Measurements from ENCODE around the gene UPK3BL1.
"Not testable (repeated sequence)": the region's sequence is repeated elsewhere in the genome, so short reads cannot be mapped to it uniquely, and the experiment has no call there.

Gene UPK3BL1

GRCh38 chr7:102627271-102627904 lies 15.2 kb downstream of the UPK3BL1 start:
- not testable (repeated sequence) for H3K27ac ChIP-seq

- not testable (repeated sequence) for H3K27ac ChIP-seq
Measured at GRCh38 chr7:102618122-102618521, 24.5 kb downstream of the UPK3BL1 start.

GRCh38 chr7:102616507-102617125 lies 26.0 kb downstream of the UPK3BL1 start, which contains the start of gene RASA4:
Gene RASA4 (minus strand): TSS chr7:102616756. CDS start chr7:102616689, 67 bp downstream.
- H3K27ac ChIP-seq, result not testable (repeated sequence)

- H3K27ac ChIP-seq, result not testable (repeated sequence)
Measured at GRCh38 chr7:102615930-102616329, 26.7 kb downstream of the UPK3BL1 start.

DNA sequence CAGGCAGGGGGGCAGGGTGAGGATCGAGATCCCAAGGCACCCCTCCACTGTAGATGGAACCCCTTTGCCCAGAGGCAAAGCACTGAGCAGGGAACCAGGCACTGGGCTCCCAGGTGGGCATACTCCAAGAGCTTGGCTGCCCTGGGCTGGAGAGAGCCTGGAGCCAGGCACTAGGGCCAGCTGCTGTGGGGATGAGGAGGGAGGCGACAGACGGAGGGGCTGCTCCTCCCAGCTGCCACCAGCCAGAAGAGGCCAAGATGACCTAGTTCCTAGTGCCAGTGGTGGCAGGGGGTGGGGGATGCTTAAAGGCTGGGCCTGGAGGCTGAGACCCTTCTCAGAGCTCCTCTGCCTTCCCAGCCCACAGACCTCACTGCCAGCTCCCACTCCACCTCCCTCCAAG lies 27.7 kb downstream of the UPK3BL1 start:
- not testable (repeated sequence) for H3K27ac ChIP-seq

GRCh38 chr7:102614346-102614697 lies 28.3 kb downstream of the UPK3BL1 start:
- not testable (repeated sequence) for H3K27ac ChIP-seq

GRCh38 chr7:102613575-102614345 lies 28.8 kb downstream of the UPK3BL1 start:
- H3K27ac ChIP-seq, result not testable (repeated sequence)

DNA sequence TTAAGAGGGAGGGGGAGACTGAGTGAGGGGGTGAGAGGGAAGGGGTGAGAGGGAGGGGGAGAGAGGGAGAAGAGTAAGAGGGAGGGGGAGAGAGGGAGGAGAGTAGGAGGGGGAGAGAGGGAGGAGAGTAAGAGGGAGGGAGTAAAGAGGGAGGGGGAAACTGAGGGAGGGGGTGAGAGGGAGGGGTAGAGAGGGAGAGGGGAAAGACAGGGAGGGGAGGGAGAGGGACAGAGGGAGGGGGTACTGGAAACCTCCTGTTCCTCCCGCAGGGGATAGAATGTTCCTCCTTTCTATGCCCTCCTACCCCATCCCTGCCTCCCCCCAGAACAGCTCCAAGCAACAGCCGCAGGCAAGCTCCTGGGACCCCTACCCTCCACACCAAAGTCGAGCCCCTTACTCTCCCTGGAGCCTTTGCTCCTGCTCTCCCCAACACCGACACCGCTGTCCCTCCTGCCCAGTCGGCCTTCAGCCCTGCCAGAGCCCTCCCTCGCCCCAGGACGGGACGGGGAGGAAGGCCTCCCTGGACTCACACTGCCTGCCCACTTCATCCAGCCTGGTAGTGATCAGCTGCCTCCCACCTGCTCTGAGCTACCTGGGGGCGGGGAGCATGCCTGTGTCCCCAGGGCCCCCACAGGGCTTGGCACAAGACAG lies 30.8 kb downstream of the UPK3BL1 start:
- not testable (repeated sequence) for H3K27ac ChIP-seq

DNA sequence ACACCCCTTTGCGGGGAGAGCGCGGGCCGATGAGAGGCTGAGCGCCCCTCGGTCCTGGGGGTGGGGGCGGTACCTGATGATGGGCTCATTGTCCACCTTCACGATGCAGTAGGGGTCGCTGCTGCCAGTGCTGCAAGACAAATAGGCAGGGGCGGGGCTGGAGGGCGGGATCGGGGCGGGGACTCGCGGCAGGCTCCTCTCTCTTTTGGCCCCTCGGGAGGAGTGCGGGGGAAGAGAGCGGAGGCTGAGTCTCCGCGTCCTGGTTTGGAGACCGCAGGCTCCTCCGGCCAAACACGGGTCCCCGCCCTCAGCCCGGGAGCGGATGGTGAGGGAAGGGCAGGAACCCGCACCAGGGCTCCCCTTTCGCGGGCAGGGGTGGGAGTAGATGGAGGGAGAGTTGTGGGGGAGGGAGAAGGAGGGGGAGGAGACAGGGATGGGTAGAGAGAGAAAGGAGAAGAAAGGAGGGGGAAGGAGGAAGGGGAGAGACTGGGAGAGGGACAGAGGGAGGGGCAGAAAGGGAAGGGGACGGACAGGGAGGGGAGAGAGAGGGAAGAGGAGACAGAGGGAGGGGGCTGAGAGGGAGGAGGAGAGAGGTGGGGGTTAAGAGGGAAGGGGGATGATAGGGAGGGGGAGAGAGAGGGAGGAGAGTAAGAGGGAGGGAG lies 31.4 kb downstream of the UPK3BL1 start:
- not testable (repeated sequence) for H3K27ac ChIP-seq

DNA sequence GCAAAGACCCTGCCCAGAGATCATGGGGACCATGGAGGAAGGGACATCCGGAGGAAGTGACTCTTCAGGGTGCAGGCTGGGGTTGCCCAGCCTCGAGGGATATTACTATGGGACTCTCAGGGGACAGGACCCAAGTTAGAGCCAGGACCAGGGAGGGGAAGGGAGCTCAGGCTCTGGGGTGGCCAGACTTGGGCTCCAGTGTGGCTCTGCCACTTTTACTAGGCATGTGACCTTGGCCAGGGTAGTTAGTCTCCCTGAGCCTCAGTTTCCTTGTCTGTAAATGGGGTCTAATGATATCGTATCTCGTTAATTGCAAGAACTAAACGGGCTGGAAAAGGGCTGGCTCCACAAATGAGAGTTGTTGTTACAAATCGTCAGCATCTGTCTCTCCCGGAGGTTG lies 32.1 kb downstream of the UPK3BL1 start:
- not testable (repeated sequence) for H3K27ac ChIP-seq

DNA sequence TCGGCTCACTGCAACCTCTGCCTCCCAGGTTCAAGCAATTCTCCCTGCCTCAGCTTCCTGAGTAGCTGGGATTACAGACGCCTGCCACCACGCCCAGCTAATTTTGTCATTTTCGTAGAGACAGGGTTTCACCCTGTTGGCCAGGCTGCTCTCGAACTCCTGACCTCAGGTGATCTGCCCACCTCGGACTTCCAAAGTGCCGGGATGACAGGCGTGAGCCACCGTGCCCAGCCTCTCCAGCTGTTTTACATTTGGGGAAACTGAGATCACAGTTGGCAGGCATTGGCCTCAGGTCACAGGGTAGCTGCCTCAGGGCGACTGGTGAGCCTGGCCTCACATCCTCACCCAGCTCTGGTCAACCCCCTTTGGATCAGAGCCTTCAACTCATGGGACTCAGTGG lies 32.9 kb downstream of the UPK3BL1 start:
- H3K27ac ChIP-seq, result not testable (repeated sequence)

GRCh38 chr7:102606848-102607247 lies 35.7 kb downstream of the UPK3BL1 start:
- H3K27ac ChIP-seq, result not testable (repeated sequence)

DNA sequence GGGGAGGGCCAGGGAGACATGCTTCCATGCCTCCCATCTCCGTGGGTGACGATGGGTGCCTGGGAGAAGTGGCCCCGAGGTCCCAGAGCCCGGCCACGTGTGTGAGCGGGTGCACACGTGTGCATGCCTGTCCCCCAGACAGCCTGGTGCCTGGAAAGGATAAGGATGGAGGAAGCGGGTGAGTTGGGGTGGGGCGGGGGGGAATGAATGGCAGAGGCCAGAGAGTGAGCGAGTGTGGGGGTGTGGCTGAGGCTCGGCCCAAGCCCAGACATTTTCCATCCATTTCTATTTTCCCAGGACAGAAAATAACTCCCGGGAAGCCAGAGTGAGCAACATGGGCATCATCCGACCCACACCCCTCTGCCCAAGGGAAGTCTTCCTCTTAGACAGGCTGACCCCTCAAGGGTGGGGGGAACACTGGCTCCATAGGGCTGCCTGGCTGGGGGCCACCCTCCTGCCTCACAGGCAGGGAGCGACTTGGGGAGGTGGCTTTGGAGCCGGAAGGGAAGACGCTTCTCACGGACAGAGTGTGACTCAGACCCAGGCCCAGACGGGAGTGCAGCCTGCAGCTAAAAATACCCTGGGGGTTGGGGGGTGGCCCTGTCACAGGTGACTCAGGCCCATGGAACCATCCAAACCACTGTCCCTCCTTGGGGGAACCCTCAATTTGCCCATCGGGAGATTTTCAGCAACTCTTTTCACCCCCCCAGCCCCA lies 38.0 kb downstream of the UPK3BL1 start:
- H3K27ac ChIP-seq, result not testable (repeated sequence)

- not testable (repeated sequence) for H3K27ac ChIP-seq
Measured at GRCh38 chr7:102602317-102602716, 40.3 kb downstream of the UPK3BL1 start.

DNA sequence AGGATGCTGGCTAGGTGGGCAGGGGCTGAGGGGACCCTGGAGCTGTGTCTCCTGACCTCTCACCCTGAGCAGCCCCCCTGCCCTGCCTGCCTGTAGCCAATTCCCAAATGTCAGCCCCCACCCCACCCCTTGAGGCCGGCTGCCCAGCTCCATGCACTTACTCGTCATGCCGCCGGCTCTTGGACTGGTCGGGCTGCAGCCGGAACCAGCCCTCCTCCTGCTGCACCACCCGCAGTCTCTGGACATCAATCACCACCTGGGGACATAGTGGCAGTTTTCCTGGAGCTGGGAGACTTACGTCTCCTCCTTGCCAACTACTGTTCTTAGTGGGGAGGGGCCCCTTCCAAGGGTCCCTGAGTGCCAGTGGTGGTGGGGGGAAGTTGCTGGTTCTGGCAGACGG lies 42.9 kb downstream of the UPK3BL1 start:
- not testable (repeated sequence) for H3K27ac ChIP-seq

DNA sequence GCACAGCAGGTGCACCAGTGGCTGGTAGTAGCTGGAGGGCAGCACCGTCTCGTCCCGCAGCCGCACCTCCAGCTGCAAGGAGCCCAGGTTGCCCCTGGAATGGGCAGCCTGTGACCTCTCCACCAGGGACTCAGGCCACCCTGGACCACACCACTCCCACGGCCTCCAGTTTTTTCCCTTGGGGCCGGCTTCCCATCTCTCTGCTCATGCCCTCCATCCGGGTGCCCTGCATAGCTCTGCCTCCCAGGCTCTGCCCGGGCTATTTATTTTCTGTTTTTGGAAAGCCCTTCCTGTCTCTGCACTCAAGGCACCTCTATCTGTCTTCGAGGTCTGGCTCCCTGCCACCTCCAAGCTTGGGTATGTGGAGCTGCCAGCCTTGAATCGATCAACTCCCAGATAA lies 46.6 kb downstream of the UPK3BL1 start:
- not testable (repeated sequence) for H3K27ac ChIP-seq

DNA sequence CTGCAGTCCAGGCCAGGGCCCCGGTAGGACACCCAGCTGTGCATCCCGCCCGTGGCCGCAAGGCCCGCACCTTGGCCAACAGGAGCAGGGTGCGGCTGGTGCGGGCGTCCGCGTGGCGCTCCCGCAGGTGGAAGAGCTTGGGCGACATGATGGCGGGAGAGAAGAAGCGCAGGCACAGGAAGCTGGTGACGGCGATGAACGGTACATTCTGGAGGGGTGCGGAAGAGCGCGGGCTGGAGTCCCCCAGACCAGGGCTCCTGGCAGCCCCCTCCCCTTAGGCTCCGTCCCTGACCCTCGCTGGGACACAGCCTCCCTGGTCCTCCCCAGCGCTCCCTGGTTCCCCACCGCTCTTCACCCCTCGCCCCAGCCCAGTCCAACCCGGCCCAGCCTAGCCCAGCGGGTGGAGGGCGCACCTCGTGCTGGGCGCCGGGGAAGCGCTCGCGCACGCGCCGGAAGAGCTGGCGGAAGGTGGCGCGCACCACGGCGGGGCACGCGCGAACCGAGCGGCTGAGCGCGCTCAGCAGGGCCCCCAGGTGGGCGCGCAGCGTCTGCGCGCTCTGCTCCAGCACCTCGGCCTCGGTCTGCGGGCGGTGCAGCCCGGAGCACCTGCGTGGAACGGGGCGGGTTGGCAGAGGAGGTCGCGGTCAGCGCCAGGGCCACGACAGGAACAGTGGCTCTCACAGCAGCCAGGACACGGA lies 48.8 kb downstream of the UPK3BL1 start:
- not testable (repeated sequence) for H3K27ac ChIP-seq

DNA sequence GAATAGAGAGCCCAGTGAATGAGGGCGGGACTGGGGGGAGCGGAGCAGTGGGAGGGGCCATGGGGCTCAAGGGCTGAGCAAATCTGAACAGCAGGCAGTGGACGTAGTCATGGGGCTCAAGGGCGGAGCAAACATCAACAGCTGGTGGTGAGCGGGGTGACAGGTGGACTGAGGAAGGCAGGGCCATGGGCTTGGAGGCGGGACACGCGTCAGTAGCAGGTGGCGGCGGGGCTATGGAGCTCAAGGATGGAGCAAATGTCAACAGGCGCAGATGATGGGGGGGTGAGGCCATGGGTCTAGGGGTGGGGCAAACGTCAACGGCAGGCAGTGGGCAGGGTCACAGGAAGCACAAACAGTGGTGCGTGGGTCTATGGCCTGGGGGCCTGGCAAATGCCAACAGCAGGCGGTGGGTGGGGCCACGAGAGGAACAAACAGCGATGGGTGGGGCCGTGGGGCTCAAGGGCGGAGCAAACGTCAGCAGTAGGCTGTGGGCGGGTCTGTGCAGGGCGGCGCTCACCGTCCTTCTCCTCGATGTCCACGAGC lies 50.0 kb downstream of the UPK3BL1 start:
- H3K27ac ChIP-seq, result not testable (repeated sequence)

GRCh38 chr7:102589857-102590256 lies 52.7 kb downstream of the UPK3BL1 start:
- not testable (repeated sequence) for H3K27ac ChIP-seq
